Prostate gland (tissue), 2 donors: Measurements from ENCODE around the gene FMN2. TPM values are rescaled to one million over a fixed set of nuclear protein-coding genes. Genes with fewer than 3 reads are reported as not detected.

Experiments used
- DNase-seq: peaks from one replicate; pipeline ENCODE4 v3.0.0-alpha.2; 2019; ENCODE audit warnings: low spot score
- H3K27ac ChIP-seq, 2 donors: fragments of 200-600 bp; sonication (generic); 2 replicates each; pipeline ENCODE4 v1.5.1; 2017 to 2019
- H3K27me3 ChIP-seq: fragments of 200-600 bp; sonication (generic); replicated peaks from 2 replicates; pipeline ENCODE4 v1.5.1; 2019; ENCODE audit not compliant: insufficient read depth
- H3K36me3 ChIP-seq, 2 donors: fragments of 200-600 bp; sonication (generic); 1 replicate in 1 of 2; 2 replicates in 1 of 2; pipeline versions ENCODE4 v1.5.1 to v1.8.1; 2017 to 2019
- H3K4me1 ChIP-seq: fragments of 200-600 bp; sonication (generic); replicated peaks from 2 replicates; pipeline ENCODE4 v1.5.1; 2019
- H3K4me3 ChIP-seq, 2 donors: fragments of 200-600 bp; sonication (generic); 2 replicates each; pipeline ENCODE4 v1.5.1; 2017 to 2019
- H3K9me3 ChIP-seq: fragments of 200-600 bp; sonication (generic); 2 replicates; pipeline ENCODE4 v1.5.1; 2017
- CTCF ChIP-seq, 4 experiments: fragments of 200-600 bp in 2 of 4; fragments of 450-650 bp in 2 of 4; sonication (generic) in 2 of 4; IDR thresholded peaks; 1 replicate in 3 of 4; 2 replicates in 1 of 4; pipeline ENCODE4 v1.5.1; 2016 to 2019; ENCODE audit warnings: antibody characterized with exemption in 4 of 4, mild to moderate bottlenecking in 2 of 4, moderate library complexity in 2 of 4
- POLR2A ChIP-seq: fragments of 450-650 bp; IDR thresholded peaks from one replicate; pipeline ENCODE4 v1.6.1; 2016; ENCODE audit warnings: antibody characterized with exemption, mild to moderate bottlenecking
- POLR2AphosphoS5 ChIP-seq: sonication (generic); formaldehyde crosslinking; IDR thresholded peaks from one replicate; pipeline ENCODE4 v1.6.1; 2017; ENCODE audit warnings: antibody characterized with exemption
- WGBS: methylation state at CpG from one replicate; pipeline ENCODE4 v1.1.5; 2018; 5-methylcytosine and 5-hydroxymethylcytosine counted together
- intact Hi-C: fragments of 100-400 bp; cut with DNase I; formaldehyde crosslinking; loops from one replicate; pipeline ENCODE4 v1.14.2; 2022
- total RNA-seq, 2 donors: library from RNA; depleted of rRNA; stranded (reverse); fragments of >200 nt; gene quantifications; one replicate each; pipeline ENCODE4 v1.1.0, GENCODE V29; 2016

Gene FMN2
- total RNA-seq, 2 donors from 2014 or later, result 0.27 to 4.8 TPM

DNA sequence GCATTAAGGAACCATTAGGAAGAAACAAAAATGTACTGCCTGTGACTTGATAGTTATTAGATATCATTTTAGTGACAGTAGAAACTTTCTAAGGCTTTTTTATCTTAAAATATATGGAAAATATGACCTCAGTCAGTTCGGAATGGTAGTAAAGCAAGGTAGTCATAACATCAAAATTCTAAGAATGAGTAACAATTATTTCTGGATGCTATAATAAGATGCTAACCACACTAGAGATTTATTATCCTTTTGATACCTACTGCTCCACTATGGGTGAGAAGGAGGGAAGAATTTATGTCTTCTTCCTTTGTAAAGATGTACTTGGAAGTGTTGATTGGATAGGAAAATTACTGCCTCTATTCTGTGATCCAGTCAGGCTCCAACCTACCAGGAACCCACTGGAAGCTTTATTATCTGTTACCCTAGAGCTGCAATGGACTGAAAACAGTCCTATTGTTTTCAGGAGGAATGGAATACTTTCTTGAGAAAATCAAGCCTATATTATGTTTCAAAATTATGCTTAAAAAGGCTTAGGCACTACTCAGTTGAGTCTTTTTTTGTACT lies 8.8 kb downstream of the FMN2 start:
- no peaks in the 10 kb centered on the region for H3K27me3 ChIP-seq
- H3K4me3 ChIP-seq, result no peak overlapping the region
- WGBS, result 77% methylated on average over 1 of the region's 1 CpG
- no peak for DNase-seq
- no peaks in the 10 kb centered on the region for H3K4me1 ChIP-seq
- no peak overlapping the region for H3K27ac ChIP-seq
- intact Hi-C loops, result no loop called here
- TF ChIP-seq CTCF (IDR thresholded peaks at IDR 0.05) (no peak), POLR2A (no peak), POLR2AphosphoS5 (no peak)
- H3K36me3 ChIP-seq, result no peaks in the 10 kb centered on the region
- H3K9me3 ChIP-seq, result no peaks in the 10 kb centered on the region

GRCh38 chr1:240101306-240101705 lies 9.6 kb downstream of the FMN2 start:
- intact Hi-C loops, result no loop called here
- H3K36me3 ChIP-seq, result no peaks in the 10 kb centered on the region
- TF ChIP-seq POLR2AphosphoS5, result no peak
- TF ChIP-seq CTCF (IDR thresholded peaks at IDR 0.05), result no peak
- no peak for TF ChIP-seq POLR2A
- H3K4me1 ChIP-seq, result no peaks in the 10 kb centered on the region
- no peaks in the 10 kb centered on the region for H3K9me3 ChIP-seq
- H3K27me3 ChIP-seq, result no peaks in the 10 kb centered on the region
- DNase-seq, result no peak
- no peak overlapping the region for H3K27ac ChIP-seq
- 84% methylated on average over 7 of the region's 7 CpGs for WGBS
- H3K4me3 ChIP-seq, result no peak overlapping the region

DNA sequence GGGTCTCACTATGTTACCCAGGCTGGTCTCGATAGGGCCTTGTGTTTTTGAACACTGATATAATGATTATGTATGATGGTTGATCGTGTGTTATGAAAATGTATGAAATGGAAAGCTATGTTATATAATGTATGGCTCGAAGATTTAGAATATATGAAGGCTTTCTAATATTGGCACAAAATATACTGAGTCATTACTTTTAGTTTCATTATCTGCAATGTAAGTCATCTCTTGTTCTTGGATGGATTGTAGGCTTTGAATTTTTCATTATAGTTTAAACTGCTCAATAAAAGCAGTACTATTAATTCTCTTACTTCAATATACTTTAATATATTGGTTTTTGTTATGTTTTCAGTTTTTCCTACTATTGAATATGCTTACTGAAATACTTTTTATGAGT lies 10.1 kb downstream of the FMN2 start:
- Histone ChIP-seq H3K36me3 (no peaks in the 10 kb centered on the region), H3K4me3 (no peak overlapping the region), H3K27ac (no peak overlapping the region), H3K9me3 (no peaks in the 10 kb centered on the region), H3K27me3 (no peaks in the 10 kb centered on the region), H3K4me1 (no peaks in the 10 kb centered on the region)
- 91% methylated on average over 3 of the region's 3 CpGs for WGBS
- TF ChIP-seq CTCF (IDR thresholded peaks at IDR 0.05) (no peak), POLR2AphosphoS5 (no peak), POLR2A (no peak)
- DNase-seq, result no peak
- intact Hi-C loops, result no loop called here

DNA sequence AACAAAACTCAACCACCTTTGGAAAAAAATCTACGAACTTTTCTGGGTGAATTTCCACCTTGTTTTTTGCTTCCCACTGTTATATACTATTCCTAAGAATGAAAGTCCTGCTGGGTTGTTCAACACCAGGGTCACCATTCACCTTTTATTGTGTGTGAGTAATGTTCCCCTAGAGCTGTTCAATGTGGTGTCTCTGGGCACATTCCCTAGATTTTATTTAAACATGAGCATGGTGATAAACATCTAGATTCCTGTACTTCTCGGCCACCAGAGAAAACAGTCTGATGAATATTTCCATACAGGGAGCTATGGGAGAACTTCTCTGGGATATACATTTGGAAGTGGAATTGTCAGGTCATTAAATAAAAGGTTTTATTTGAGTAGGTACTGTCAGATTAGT lies 13.0 kb downstream of the FMN2 start:
- no peak for DNase-seq
- Histone ChIP-seq H3K36me3 (no peaks in the 10 kb centered on the region), H3K4me3 (no peak overlapping the region), H3K27ac (no peak overlapping the region), H3K9me3 (no peaks in the 10 kb centered on the region), H3K4me1 (no peaks in the 10 kb centered on the region), H3K27me3 (no peaks in the 10 kb centered on the region)
- intact Hi-C loops, result no loop called here
- no peak for TF ChIP-seq CTCF (IDR thresholded peaks at IDR 0.05)
- no peak for TF ChIP-seq POLR2AphosphoS5
- TF ChIP-seq POLR2A, result no peak
- 63% methylated on average over 2 of the region's 2 CpGs for WGBS

DNA sequence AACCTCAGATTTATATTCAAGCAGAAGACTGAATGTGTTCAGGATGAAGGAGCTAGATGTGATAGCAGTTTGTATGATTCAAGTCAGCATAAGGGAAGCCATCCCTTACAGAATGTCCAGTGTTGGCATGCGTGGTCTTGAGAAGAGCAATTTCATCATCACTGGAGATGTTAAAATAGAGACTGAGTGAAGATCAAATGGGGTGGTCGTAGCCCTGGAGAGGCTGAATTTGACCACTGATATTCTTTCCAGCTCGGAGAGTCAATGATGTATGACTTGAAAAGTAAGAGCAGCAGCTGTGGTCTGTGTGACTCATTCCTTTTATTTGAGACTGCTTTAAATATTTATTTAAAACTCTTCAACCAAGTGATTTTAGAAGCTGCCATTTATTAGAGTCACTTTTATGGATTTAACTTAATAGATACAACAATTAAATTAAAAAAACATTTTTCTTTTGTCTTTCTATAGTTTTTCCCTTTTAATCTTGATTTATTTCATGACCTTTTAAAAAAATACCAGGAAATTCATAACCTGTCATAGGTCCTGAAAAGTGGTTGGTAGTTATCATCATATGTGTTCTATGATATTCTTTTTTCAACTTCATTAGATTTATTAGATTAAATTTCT lies 15.5 kb downstream of the FMN2 start:
- H3K27ac ChIP-seq, result no peak overlapping the region
- intact Hi-C loops, result no loop called here
- no peaks in the 10 kb centered on the region for H3K36me3 ChIP-seq
- no peak for DNase-seq
- TF ChIP-seq POLR2A (no peak), CTCF (IDR thresholded peaks at IDR 0.05) (no peak), POLR2AphosphoS5 (no peak)
- H3K9me3 ChIP-seq, result no peaks in the 10 kb centered on the region
- H3K4me1 ChIP-seq, result no peaks in the 10 kb centered on the region
- 42% methylated on average over 3 of the region's 3 CpGs for WGBS
- no peaks in the 10 kb centered on the region for H3K27me3 ChIP-seq
- no peak overlapping the region for H3K4me3 ChIP-seq
